DMS153 (cell line): ENCODE measurements around the gene IGFBP2.
"Not testable (repeated sequence)": the region's sequence is repeated elsewhere in the genome, so short reads cannot be mapped to it uniquely, and the experiment has no call there.

ENCODE experiments used
- DNase-seq: peaks from one replicate; lab custom pipeline; 2025; lab: John Stamatoyannopoulos, UW

Gene IGFBP2

GRCh38 chr2:216632952-216633615 is at the start of gene IGFBP2:
IGFBP2 (plus strand) TSS chr2:216633420; CDS start chr2:216633524, 104 bp downstream.
- peak; percentile 54 for DNase-seq

DNA sequence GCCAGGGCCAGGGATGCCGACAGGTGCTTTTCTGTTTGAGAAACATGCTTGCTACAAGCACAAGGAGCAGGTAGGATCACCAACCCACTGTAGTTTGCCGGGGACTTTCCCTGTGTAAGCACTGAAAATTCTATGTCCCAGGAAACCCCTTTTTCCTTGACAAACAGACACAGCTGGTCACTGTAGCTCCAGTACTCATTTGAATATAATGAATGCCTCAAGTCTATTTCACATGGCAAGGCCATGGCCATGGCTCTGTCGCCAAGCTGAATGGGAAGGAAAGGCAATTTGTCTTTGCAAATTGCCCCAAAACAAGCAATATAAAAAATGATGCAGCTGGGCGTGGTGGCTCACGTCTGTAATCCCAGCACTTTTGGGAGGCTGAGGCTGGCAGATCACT is 49.6 kb upstream of the IGFBP2 start:
- DNase-seq: no peak

DNA sequence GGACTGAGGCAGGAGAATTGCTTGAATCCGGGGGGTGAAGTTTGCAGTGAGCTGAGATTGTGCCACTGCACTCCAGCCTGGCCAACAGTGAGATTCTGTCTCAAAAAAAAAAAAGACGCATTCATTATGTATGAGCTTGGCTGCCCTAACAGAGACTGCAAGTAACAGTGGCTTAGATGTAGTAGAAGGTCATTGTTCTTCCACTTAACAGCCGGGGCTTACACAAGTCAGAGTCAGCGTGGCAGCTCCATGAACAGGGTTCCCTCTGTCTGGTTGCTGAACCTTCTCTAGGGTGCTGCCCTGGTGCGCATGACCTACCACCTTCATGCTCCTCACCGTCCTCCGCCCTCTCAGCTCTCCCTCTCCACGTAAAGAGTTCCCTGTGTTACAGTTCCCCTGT is 49.1 kb upstream of the IGFBP2 start:
- DNase-seq: no peak

DNA sequence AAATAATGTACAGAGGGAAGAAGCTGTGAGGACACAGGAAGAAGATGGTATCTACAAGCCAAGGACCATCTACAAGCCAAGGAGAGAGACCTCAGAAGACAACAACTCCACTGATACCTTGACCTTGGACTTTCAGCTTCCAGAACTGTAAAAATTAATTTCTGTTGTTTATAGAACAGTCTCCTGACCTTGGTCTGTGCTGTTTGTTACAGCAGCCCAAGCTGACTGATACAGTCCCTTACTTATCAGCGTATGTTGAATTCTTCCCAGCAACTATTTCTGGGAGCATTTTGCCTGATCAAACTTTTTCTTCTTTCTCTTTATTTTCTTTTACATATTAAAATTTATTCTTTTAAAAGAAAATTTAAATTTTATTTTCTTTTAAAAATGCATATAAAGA is 47.8 kb upstream of the IGFBP2 start:
- DNase-seq: no peak

- DNase-seq: no peak
Observed at GRCh38 chr2:216588861-216589710, 44.1 kb upstream of the IGFBP2 start.

DNA sequence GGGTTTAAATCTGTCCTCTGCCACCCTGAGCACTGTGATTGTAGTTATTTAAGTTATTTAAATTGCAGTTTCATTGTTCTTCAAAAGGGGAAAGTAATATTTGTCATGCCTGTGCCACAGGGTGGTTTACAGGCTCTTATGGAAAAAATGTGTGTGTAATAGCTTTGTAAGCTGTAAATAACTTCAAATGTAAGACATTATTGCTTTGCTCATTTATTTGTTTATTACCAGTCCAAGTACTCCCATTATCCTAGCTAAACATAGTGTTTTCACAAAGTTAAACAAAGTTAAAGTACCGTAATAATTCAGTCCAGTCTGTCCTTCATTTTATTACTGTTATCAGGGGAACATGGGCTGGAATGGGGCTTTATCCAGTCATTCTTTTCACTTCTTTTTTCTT is 43.4 kb upstream of the IGFBP2 start:
- no peak for DNase-seq

GRCh38 chr2:216590780-216591179 is 42.4 kb upstream of the IGFBP2 start:
- DNase-seq: no peak

GRCh38 chr2:216591480-216591879 is 41.7 kb upstream of the IGFBP2 start:
- DNase-seq: no peak

GRCh38 chr2:216594081-216594480 is 39.1 kb upstream of the IGFBP2 start:
- no peak for DNase-seq

GRCh38 chr2:216596236-216596979 is 36.8 kb upstream of the IGFBP2 start:
- peak; percentile 75 for DNase-seq

DNA sequence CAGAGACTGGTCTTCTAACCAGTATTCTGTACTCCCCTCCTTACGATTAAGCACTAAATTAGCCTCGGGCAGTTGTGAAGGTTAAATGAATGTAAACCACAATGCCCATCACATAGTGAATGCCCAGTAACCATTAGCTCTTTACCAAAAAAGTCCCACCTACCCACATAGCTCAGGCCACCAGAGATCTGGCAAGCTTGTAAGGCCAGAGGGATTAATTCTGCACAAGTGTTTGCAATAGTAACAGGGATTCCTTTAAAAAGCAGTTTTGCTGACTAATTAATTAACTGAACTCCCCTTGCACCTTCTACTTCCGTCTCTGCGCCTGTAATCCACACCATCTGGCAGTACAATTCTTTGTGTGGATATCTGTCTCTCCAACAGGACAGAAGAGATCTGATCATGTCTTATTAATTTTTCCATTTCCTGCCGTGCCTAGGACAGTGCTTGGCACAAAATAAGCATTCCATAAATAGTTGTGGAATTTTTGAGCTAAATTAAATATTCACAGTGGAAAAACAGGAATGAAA is 36.2 kb upstream of the IGFBP2 start:
- peak; percentile 66 for DNase-seq

- not testable (repeated sequence) for DNase-seq
Observed at GRCh38 chr2:216597825-216598224, 35.4 kb upstream of the IGFBP2 start.

DNA sequence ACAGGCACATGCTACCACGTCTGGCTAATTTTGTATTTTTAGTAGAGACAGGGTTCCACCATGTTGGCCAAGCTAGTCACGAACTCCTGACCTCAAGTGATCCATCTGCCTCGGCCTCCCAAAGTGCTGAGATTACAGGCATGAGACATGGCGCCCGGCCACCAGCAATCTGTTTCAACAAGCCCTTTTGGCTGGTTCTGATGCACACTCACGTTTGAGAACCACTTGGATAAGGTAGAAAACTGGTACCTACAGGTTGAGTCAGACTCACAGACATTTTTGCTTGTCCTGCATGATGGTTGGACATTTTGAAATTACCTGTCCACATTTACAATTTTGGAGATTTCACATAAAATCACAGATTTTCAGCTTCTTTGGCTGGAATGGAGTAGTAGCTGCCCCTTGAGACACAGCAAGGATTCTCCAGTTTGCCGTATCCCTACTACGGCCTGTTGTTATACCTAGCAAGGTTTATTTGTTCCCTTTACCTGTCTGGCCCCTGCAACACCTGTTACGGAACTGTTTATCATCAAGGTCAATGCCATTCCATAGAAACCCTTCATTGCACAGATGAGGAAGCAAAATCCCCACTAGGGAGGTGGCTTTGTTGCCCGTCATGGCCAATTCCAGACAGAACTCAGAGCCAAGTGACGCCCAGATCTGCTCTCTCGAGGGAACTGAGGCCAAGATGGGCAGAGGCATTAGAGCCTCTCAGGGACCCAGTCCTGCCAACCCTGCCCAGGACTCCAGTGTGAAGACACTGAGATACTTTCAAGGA is 31.4 kb upstream of the IGFBP2 start:
- peak; percentile 33 for DNase-seq

GRCh38 chr2:216603010-216603883 is 30.0 kb upstream of the IGFBP2 start:
- DNase-seq: peak; percentile 10

DNA sequence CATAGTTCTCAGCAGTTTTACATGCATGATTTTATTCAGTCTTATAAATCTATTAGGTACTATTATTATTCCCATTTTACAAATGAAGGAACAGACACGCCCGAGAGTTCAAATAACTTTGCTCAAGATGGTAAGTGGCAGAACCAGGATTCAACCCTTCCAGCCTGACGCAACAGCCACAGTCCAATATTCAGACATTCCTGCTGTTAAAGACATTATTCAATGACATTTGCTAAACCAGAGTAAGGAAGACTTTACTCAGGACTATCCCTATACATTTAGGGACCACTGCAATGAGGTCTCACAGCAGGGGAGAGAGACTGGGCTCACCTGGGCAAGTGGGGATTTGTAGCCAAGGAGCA is 29.4 kb upstream of the IGFBP2 start:
- DNase-seq: no peak

DNA sequence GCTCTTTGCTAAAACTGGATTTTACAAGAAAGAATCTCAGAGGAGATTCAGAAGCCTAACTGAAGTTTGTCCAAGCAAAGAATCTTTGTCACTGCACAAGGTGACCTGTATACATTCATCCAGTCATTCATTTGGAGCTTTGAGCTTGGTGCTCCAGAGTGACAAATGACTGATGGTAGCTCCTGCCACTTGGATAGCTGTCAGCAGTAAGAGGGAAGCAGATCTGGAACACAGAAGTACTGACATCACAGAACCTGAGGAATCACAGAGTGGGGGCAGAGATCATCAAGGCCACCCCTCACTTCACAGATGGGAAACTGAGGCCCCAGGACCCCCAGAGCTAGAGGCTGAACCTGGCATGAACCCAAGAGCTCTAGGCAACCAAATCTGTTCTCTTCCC is 28.8 kb upstream of the IGFBP2 start:
- DNase-seq: no peak

DNA sequence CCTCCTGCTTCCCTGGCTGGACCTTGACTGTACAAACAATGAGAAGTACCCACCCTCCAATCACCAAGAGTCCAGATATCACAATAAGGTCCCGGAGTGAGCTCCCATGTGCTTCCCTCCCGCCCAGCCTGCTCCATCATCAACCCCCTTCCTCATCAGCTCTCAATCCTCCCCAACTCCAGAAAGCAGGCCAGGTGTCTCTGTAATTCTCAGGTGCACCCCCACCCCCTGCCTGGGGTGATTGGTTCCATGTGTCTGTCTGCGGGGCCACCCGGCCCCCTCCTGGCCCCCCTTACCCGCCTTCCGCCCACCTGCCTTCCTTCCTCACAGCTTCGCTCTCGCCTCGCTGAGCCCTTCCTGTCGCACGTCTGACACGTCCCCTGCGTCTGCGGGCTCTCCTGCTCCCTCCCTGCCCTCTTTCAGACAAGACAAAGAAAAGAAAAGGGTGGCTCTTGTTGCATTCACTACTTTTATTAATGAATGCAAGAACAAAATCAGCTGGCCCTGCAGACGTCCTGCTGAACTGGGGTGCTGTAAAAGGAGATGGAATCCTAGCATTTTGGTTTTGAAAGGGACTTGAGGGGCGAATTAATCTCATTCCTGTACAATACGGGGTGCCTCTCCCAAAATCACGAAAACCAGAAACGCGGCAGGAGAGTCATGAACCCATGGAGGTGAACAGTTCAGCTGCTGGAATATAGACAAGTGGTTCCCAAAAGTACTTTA is 26.5 kb upstream of the IGFBP2 start:
- DNase-seq: peak; percentile 79

GRCh38 chr2:216607277-216607560 is 26.0 kb upstream of the IGFBP2 start:
- no peak for DNase-seq

DNA sequence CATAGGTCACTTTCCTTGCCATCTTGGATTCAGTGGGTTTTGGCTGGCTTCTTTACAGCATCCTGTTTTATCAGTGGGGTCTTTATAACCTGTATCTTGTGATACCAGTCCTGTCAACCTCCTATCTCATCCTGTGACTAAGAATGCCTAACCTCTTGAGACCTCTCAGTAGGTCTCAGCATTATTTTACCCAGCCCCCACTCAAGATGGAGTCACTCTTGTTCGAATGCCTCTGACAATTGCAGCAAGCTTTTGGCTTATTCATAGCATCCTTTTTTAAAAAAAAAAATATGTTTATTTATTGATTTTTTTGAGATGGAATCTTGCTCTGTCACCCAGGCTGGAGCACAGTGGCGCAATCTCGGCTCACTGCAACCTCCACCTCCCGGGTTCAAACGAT is 24.7 kb upstream of the IGFBP2 start:
- DNase-seq: no peak
